HG02938 (cell line): ENCODE results near the gene CACTIN.

Experiments used
- ATAC-seq: cut with Tn5 transposase; IDR thresholded peaks from one replicate; pipeline ENCODE4 v1.9.1; 2021; ENCODE audit warnings: mild to moderate bottlenecking, moderate library complexity; ENCODE audit not compliant: unreplicated experiment

CACTIN gene

GRCh38 chr19:3664879-3665642 is 38.5 kb upstream of the CACTIN start:
- no peak for ATAC-seq

- ATAC-seq: no peak
These were observed 37.2 kb upstream of the CACTIN start for GRCh38 chr19:3663838-3664237.

GRCh38 chr19:3661284-3662238 is 35.0 kb upstream of the CACTIN start:
- no peak for ATAC-seq

- no peak for ATAC-seq
These were observed 34.1 kb upstream of the CACTIN start for GRCh38 chr19:3660493-3661219.

- no peak for ATAC-seq
These were observed 33.1 kb upstream of the CACTIN start for GRCh38 chr19:3659746-3660112.

GRCh38 chr19:3658870-3659745 is 32.5 kb upstream of the CACTIN start:
- ATAC-seq: no peak

- no peak for ATAC-seq
These were observed 31.6 kb upstream of the CACTIN start for GRCh38 chr19:3658004-3658869.

GRCh38 chr19:3657395-3657769 is 30.8 kb upstream of the CACTIN start:
- no peak for ATAC-seq

- no peak for ATAC-seq
These were observed 30.3 kb upstream of the CACTIN start for GRCh38 chr19:3656747-3657394.

GRCh38 chr19:3656073-3656746 is 29.6 kb upstream of the CACTIN start:
- ATAC-seq: no peak

GRCh38 chr19:3655402-3656072 is 28.9 kb upstream of the CACTIN start:
- no peak for ATAC-seq

GRCh38 chr19:3653865-3654513 is 27.4 kb upstream of the CACTIN start:
- no peak for ATAC-seq

- ATAC-seq: no peak
These were observed 26.6 kb upstream of the CACTIN start for GRCh38 chr19:3653081-3653795.

GRCh38 chr19:3652422-3652821 is 25.8 kb upstream of the CACTIN start:
- no peak for ATAC-seq

- no peak for ATAC-seq
These were observed 25.1 kb upstream of the CACTIN start for GRCh38 chr19:3651684-3652083.

- no peak for ATAC-seq
These were observed 23.3 kb upstream of the CACTIN start for GRCh38 chr19:3649888-3650287.
